Right lung (tissue), 10 donors: ENCODE data around the gene CMPK1. TPM values are rescaled to one million over a fixed set of nuclear protein-coding genes. Genes with fewer than 3 reads are reported as not detected.
"Not testable (repeated sequence)": the region's sequence is repeated elsewhere in the genome, so short reads cannot be mapped to it uniquely, and the experiment has no call there.

Experiments
- DNase-seq, 2 donors: peaks; one replicate each; pipeline ENCODE4 v3.0.0-alpha.2; 2013
- long read RNA-seq, 8 donors: transcript quantifications; one replicate each; lab custom pipeline, GENCODE V29; 2026
- polyA plus RNA-seq, 5 donors: library from polyadenylated mRNA; unstranded; fragments of 120-200 nt; gene quantifications; one replicate each; pipeline versions ENCODE4 v1.2.1 to v1.2.3, GENCODE V29; 2013; ENCODE audit warnings: inconsistent platforms in 1 of 5, low replicate concordance in 1 of 5; ENCODE audit not compliant: insufficient read length in 5 of 5, insufficient read depth in 1 of 5

The CMPK1 gene
- polyA plus RNA-seq, result 100 to 1,000 TPM in 2 of 5 donors, 10 to 100 TPM in 3; 80.2 to 103 (median 95.6) TPM
- long read RNA-seq, donor 1, transcript CMPK1-203 (6 exons, 2,930 nt), result major isoform, 45 of 48 reads
- long read RNA-seq, donor 1, partial matches to known transcripts, result 0 of 48 reads
- long read RNA-seq, donor 1, other reads (novel, unspliced or antisense), result 0 of 48 reads
- long read RNA-seq, donor 2, transcript CMPK1-203 (6 exons, 2,930 nt), result major isoform, 23 of 24 reads
- long read RNA-seq, donor 2, partial matches to known transcripts, result 0 of 24 reads
- long read RNA-seq, donor 2, other reads (novel, unspliced or antisense), result 0 of 24 reads
- long read RNA-seq, donor 3, transcript CMPK1-203 (6 exons, 2,930 nt), result major isoform, 39 of 93 reads
- long read RNA-seq, donor 3, partial matches to known transcripts, result 51 of 93 reads
- long read RNA-seq, donor 3, other reads (novel, unspliced or antisense), result 0 of 93 reads
- long read RNA-seq, donor 4, transcript CMPK1-203 (6 exons, 2,930 nt), result major isoform, 16 of 51 reads
- long read RNA-seq, donor 4, partial matches to known transcripts, result 34 of 51 reads
- long read RNA-seq, donor 4, other reads (novel, unspliced or antisense), result 0 of 51 reads
- long read RNA-seq, donor 5, transcript CMPK1-203 (6 exons, 2,930 nt), result major isoform, 38 of 39 reads
- long read RNA-seq, donor 5, partial matches to known transcripts, result 0 of 39 reads
- long read RNA-seq, donor 5, other reads (novel, unspliced or antisense), result 0 of 39 reads
- long read RNA-seq, donor 6, transcript CMPK1-203 (6 exons, 2,930 nt), result major isoform, 55 of 56 reads
- long read RNA-seq, donor 6, partial matches to known transcripts, result 0 of 56 reads
- long read RNA-seq, donor 6, other reads (novel, unspliced or antisense), result 0 of 56 reads
- long read RNA-seq, donor 7, transcript CMPK1-203 (6 exons, 2,930 nt), result major isoform, 32 of 33 reads
- long read RNA-seq, donor 7, partial matches to known transcripts, result 0 of 33 reads
- long read RNA-seq, donor 7, other reads (novel, unspliced or antisense), result 0 of 33 reads
- long read RNA-seq, donor 8, transcript CMPK1-203 (6 exons, 2,930 nt), result major isoform, 11 of 13 reads
- long read RNA-seq, donor 8, partial matches to known transcripts, result 0 of 13 reads
- long read RNA-seq, donor 8, other reads (novel, unspliced or antisense), result 0 of 13 reads

GRCh38 chr1:47333578-47333921 is at the start of gene CMPK1:
Gene CMPK1 (plus strand): TSS chr1:47333790. CDS start chr1:47333946, 156 bp downstream.
- peak; percentile 80 to 82 for DNase-seq

GRCh38 chr1:47288116-47288515 is 45.5 kb upstream of the CMPK1 start:
- DNase-seq, result not testable (repeated sequence)

GRCh38 chr1:47294863-47295262 is 38.7 kb upstream of the CMPK1 start:
- not testable (repeated sequence) for DNase-seq

GRCh38 chr1:47295579-47295978 is 38.0 kb upstream of the CMPK1 start:
- no peak for DNase-seq

- DNase-seq, result no peak
Observed at GRCh38 chr1:47298025-47298699, 35.4 kb upstream of the CMPK1 start.

- DNase-seq, result no peak
Observed at GRCh38 chr1:47302472-47302871, 31.1 kb upstream of the CMPK1 start.

GRCh38 chr1:47309427-47309826 is 24.2 kb upstream of the CMPK1 start:
- no peak for DNase-seq

- peak; percentile 99 for DNase-seq
Observed at GRCh38 chr1:47313915-47314664, 19.5 kb upstream of the CMPK1 start, which contains the start of gene STIL. Gene STIL (minus strand): TSS chr1:47314147. CDS start chr1:47310319, 3,828 bp downstream.

- no peak for DNase-seq
Observed at GRCh38 chr1:47317841-47318240, 15.7 kb upstream of the CMPK1 start.

GRCh38 chr1:47319968-47320367 is 13.6 kb upstream of the CMPK1 start:
- DNase-seq, result not testable (repeated sequence)

GRCh38 chr1:47323599-47324031 is 10.0 kb upstream of the CMPK1 start:
- no peak for DNase-seq

GRCh38 chr1:47324682-47325081 is 8.9 kb upstream of the CMPK1 start:
- DNase-seq, result no peak

GRCh38 chr1:47325528-47325927 is 8.1 kb upstream of the CMPK1 start:
- no peak for DNase-seq

- DNase-seq, result no peak
Observed at GRCh38 chr1:47326271-47326670, 7.3 kb upstream of the CMPK1 start.

GRCh38 chr1:47328992-47329391 is 4.6 kb upstream of the CMPK1 start:
- no peak for DNase-seq

- no peak for DNase-seq
Observed at GRCh38 chr1:47330212-47330611, 3.4 kb upstream of the CMPK1 start.

- DNase-seq, result no peak
Observed at GRCh38 chr1:47331875-47332274, 1.7 kb upstream of the CMPK1 start.

- DNase-seq, result no peak
Observed at GRCh38 chr1:47332779-47333577, 612 bp upstream of the CMPK1 start.

GRCh38 chr1:47333922-47334764 is 553 bp downstream of the CMPK1 start:
- DNase-seq, result peak; percentile 80 to 82
